PC-3 (cell line): Measurements from ENCODE around the gene VMO1. TPM values are rescaled to one million over a fixed set of nuclear protein-coding genes. Genes with fewer than 3 reads are reported as not detected.

Experiments
- ATAC-seq: fragments of 200-7000 bp; cut with Tn5 transposase; 2 replicates; pipeline ENCODE4 v1.9.1; 2020; ENCODE audit warnings: mild to moderate bottlenecking, moderate library complexity
- Bru-seq: library from RNA; stranded (reverse); fragments of 400-500 nt; gene quantifications from one replicate; lab custom pipeline; 2021; lab: Mats Ljungman, UMichigan
- BruChase-seq, 2 experiments: library from RNA; stranded (reverse); fragments of 400-500 nt; gene quantifications; one replicate each; lab custom pipeline; 2021; lab: Mats Ljungman, UMichigan
- BruUV-seq: library from RNA; stranded (reverse); fragments of 400-500 nt; replicated peaks from 2 replicates; lab custom pipeline; 2021; lab: Mats Ljungman, UMichigan
- CTCF ChIA-PET: fragments of 300-600 bp; sonication (Branson Sonifier 250); formaldehyde crosslinking; loops from one replicate; lab custom pipeline; 2022; ENCODE audit warnings: antibody characterized with exemption; lab: Charles Lee
- POLR2A ChIA-PET: fragments of 300-600 bp; sonication (Branson Sonifier 250); formaldehyde crosslinking; loops from one replicate; lab custom pipeline; 2022; ENCODE audit warnings: antibody characterized with exemption; ENCODE audit not compliant: unreplicated experiment; lab: Charles Lee
- DNase-seq: peaks from one replicate; pipeline ENCODE4 v3.0.0-alpha.2; 2015
- H2AFZ ChIP-seq: fragments of 300-600 bp; sonication (generic); 2 replicates; pipeline ENCODE4 v1.6.0; 2016; ENCODE audit warnings: antibody characterized with exemption, low read length
- H3F3A ChIP-seq: fragments of 300-600 bp; sonication (generic); one replicate; pipeline ENCODE4 v1.6.0; 2017; ENCODE audit warnings: antibody characterized with exemption, low read length, control low read depth, mild to moderate bottlenecking; ENCODE audit not compliant: unreplicated experiment
- H3K27ac ChIP-seq: fragments of 300-600 bp; sonication (generic); 2 replicates; pipeline ENCODE4 v1.5.1; 2016; ENCODE audit warnings: mild to moderate bottlenecking, low read length
- H3K27me3 ChIP-seq: fragments of 300-600 bp; sonication (generic); 2 replicates; pipeline ENCODE4 v1.6.1; 2016; ENCODE audit warnings: low read length, mixed read lengths
- H3K36me3 ChIP-seq: fragments of 300-600 bp; sonication (generic); 2 replicates; pipeline ENCODE4 v1.6.1; 2016; ENCODE audit warnings: low read depth, mixed run types, low read length, mixed read lengths
- H3K4me1 ChIP-seq: fragments of 300-600 bp; sonication (generic); 2 replicates; pipeline ENCODE4 v1.5.1; 2016; ENCODE audit warnings: low read length; ENCODE audit not compliant: insufficient read depth
- H3K4me2 ChIP-seq: fragments of 300-600 bp; sonication (generic); 2 replicates; pipeline ENCODE4 v1.6.0; 2016; ENCODE audit warnings: low read length
- H3K4me3 ChIP-seq: fragments of 300-600 bp; sonication (generic); 2 replicates; pipeline ENCODE4 v1.5.1; 2016; ENCODE audit warnings: mild to moderate bottlenecking, low read length, mixed read lengths
- H3K79me2 ChIP-seq: fragments of 300-600 bp; sonication (generic); 2 replicates; pipeline ENCODE4 v1.6.1; 2017; ENCODE audit warnings: low read length, mixed read lengths
- H3K9ac ChIP-seq: fragments of 300-600 bp; sonication (generic); 2 replicates; pipeline ENCODE4 v1.6.0; 2016; ENCODE audit warnings: mild to moderate bottlenecking, low read length
- H3K9me2 ChIP-seq: fragments of 300-600 bp; sonication (generic); replicated peaks from 2 replicates; pipeline ENCODE4 v1.6.1; 2016; ENCODE audit warnings: mixed run types, low read length, mixed read lengths
- H3K9me3 ChIP-seq: fragments of 300-600 bp; sonication (generic); 2 replicates; pipeline ENCODE4 v1.6.1; 2016; ENCODE audit warnings: low read length, mixed read lengths
- H4K20me1 ChIP-seq: fragments of 300-600 bp; sonication (generic); 2 replicates; pipeline ENCODE4 v1.6.1; 2016; ENCODE audit warnings: low read length, mixed read lengths
- CTCF ChIP-seq: fragments of 300-600 bp; sonication (generic); conservative IDR thresholded peaks from 2 replicates; pipeline ENCODE4 v1.5.1; 2017; ENCODE audit warnings: antibody characterized with exemption, low read depth, mild to moderate bottlenecking, low read length
- EZH2 ChIP-seq: fragments of 300-600 bp; sonication (generic); IDR thresholded peaks from one replicate; pipeline ENCODE4 v1.6.1; 2017; ENCODE audit warnings: antibody characterized with exemption, mild to moderate bottlenecking, low read length; ENCODE audit not compliant: unreplicated experiment
- EZH2phosphoT487 ChIP-seq: fragments of 300-600 bp; sonication (generic); IDR thresholded peaks from 2 replicates; pipeline ENCODE4 v1.6.1; 2018; ENCODE audit warnings: mild to moderate bottlenecking, antibody characterized with exemption, low read length, borderline replicate concordance
- intact Hi-C: fragments of 100-400 bp; cut with micrococcal nuclease; formaldehyde crosslinking; loops from 2 replicates; pipeline ENCODE4 v1.9.0; 2023
- long read RNA-seq: library from polyadenylated mRNA; unstranded; transcript quantifications from one replicate; pipeline ENCODE4 v2.0.0, GENCODE V29; 2021; ENCODE audit not compliant: unreplicated experiment
- total RNA-seq: library from RNA; depleted of rRNA; stranded (reverse); fragments of >200 nt; gene quantifications from 2 replicates; pipeline ENCODE4 v1.2.3, GENCODE V29; 2014; rRNA removed

VMO1 gene
- 1.2 and 3.1 TPM in 2 replicates for total RNA-seq
- percentile 39 among the genes with signal in this experiment for Bru-seq, nascent RNA
- percentile 44 among the genes with signal in this experiment for BruChase-seq, experiment 1, labeled RNA remaining after a 6-hour chase
- BruChase-seq, experiment 2, labeled RNA remaining after a 2-hour chase: percentile 33 among the genes with signal in this experiment
- long read RNA-seq, partial matches to known transcripts: 1 of 2 reads
- long read RNA-seq, other reads (novel, unspliced or antisense): 1 of 2 reads

GRCh38 chr17:4786106-4786511, at the start of gene VMO1:
Gene VMO1, minus strand, starts transcription at chr17:4786364. Its CDS starts 12 bp downstream, at chr17:4786352.
- H3K9me2 ChIP-seq: no peaks in the 10 kb centered on the region
- H3K79me2 ChIP-seq: peaks cover 8% of the 10 kb centered on the region
- ChIA-PET POLR2A (interaction anchor here (0.6 kb wide), 1 partner anchor 76 kb away, joined by 3 read pairs; no protein-coding TSS in a partner anchor), CTCF (no interaction called here)
- peak within 1 kb of the TSS; percentile 83 for H3K4me2 ChIP-seq
- H4K20me1 ChIP-seq: no peaks in the 10 kb centered on the region
- peak within 1 kb of the TSS; percentile 55 for H2AFZ ChIP-seq
- H3F3A ChIP-seq: no peaks in the 10 kb centered on the region
- no peaks in the 10 kb centered on the region for H3K9me3 ChIP-seq
- H3K27me3 ChIP-seq: no peaks in the 10 kb centered on the region
- no peak within 1 kb of the TSS for H3K9ac ChIP-seq
- peaks cover 16% of the 10 kb centered on the region for H3K4me1 ChIP-seq
- H3K4me3 ChIP-seq: peak within 1 kb of the TSS; percentile 39
- no TSS peak for BruUV-seq
- intact Hi-C loops: loop anchor here (2.0 kb wide), 1 partner anchor 55 kb away; the partner anchor contains the start of gene MED11
- TF ChIP-seq EZH2 (no peak), CTCF (no peak), EZH2phosphoT487 (no peak)
- DNase-seq: peak; percentile 32
- H3K27ac ChIP-seq: no peak within 1 kb of the TSS
- H3K36me3 ChIP-seq: no peaks in the 10 kb centered on the region
- ATAC-seq: peak; percentile 2; the same call in 1 of the 2 replicates

- TF ChIP-seq EZH2phosphoT487 (no peak), EZH2 (no peak), CTCF (no peak)
- no peak for ATAC-seq
- Histone ChIP-seq H2AFZ (no peak overlapping the region), H3K9me2 (no peaks in the 10 kb centered on the region), H3K27me3 (no peaks in the 10 kb centered on the region), H3K27ac (peak overlapping the region; percentile 60), H3K36me3 (peaks cover 6% of the 10 kb centered on the region), H3K79me2 (peaks cover 64% of the 10 kb centered on the region), H3F3A (no peaks in the 10 kb centered on the region), H3K9me3 (no peaks in the 10 kb centered on the region), H3K9ac (peak overlapping the region; percentile 93), H4K20me1 (no peaks in the 10 kb centered on the region), H3K4me1 (peaks cover 30% of the 10 kb centered on the region), H3K4me3 (peak overlapping the region; percentile 97), H3K4me2 (peak overlapping the region; percentile 100)
- ChIA-PET CTCF (no interaction called here), POLR2A (interaction anchor here (0.6 kb wide), 1 partner anchor 113 kb away, joined by 4 read pairs; the partner anchor contains the start of gene PFN1)
- BruUV-seq: no TSS peak
- intact Hi-C loops: loop anchor here (10.0 kb wide), 1 partner anchor 50 kb away; no protein-coding TSS in a partner anchor
- DNase-seq: peak; percentile 38
Observed at GRCh38 chr17:4834681-4835020, 48.5 kb upstream of the VMO1 start.
